Fibroblast of mammary gland (primary cell): ENCODE measurements around the gene RGS1.

ENCODE experiments used
- DNase-seq: peaks from one replicate; pipeline ENCODE4 v3.0.0-alpha.2; 2010; ENCODE audit warnings: low read depth
- H3K4me3 ChIP-seq: 2 replicates; pipeline ENCODE4 v1.5.1; 2011; ENCODE audit warnings: low read depth, mild to moderate bottlenecking, low read length, moderate library complexity; ENCODE audit not compliant: control insufficient read depth
- CTCF ChIP-seq: conservative IDR thresholded peaks from 2 replicates; pipeline ENCODE4 v1.5.1; 2011; ENCODE audit warnings: low read depth, low read length, inconsistent platforms; ENCODE audit not compliant: control insufficient read depth, insufficient read depth

The RGS1 gene

DNA sequence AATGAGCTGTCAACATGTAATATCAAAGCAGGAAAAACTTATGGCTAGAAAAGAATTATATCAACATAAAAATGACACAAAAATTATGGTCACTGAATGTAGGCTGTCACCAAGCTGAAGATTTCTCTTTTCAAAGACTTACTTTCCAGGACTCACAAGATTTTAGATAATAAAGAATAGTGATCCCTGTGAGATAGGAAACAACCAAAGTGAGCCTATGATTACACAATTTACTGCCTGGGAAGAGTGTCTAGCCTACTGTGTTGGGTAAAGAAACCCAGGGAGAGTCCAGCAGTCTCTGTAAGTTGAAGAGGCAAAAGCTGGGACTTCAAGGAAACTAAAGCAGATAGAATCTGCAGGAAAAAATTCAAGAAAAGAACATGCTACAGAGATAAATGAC, 20.2 kb upstream of the RGS1 start:
- no peak for TF ChIP-seq CTCF
- peak; percentile 19 for DNase-seq
- H3K4me3 ChIP-seq = no peak overlapping the region

DNA sequence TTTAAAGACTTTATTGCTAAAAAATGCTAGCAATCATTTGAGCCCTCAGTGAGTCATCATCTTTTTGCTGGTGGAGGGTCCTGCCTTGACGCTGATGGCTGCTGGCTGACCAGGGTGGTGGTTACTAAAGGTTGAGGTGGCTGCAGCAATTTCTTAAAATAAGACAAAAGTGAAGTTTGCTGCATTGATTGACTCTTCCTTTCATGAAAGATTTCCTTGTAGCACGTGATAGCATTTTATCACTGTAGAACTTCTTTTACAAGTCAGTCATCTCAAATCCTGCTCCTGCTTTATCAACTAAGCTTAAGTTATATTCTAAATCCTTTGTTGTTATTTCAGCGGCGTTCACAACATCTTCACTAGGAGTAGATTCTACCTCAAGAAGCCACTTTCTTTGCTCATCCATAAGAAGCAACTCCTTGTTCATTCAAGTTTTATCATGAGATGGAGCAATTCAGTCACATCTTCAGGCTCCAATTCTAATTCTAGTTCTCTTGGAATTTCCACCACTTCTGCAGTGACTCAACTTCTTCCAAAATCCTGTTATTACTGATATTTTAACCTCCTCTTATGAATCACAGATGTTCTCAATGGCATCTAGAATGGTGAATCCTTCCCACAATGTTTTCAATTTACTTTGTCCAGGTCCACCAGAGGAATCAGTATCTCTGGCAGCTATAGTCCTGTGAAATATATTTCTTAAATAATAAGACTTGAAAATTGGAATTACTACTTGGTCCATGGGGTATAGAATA, 17.6 kb upstream of the RGS1 start:
- H3K4me3 ChIP-seq = peak overlapping the region; percentile 18
- DNase-seq = peak; percentile 85
- TF ChIP-seq CTCF = no peak

- peak overlapping the region; percentile 18 for H3K4me3 ChIP-seq
- peak; percentile 99 for DNase-seq
- TF ChIP-seq CTCF = no peak
Observed at GRCh38 chr1:192559115-192560006, 16.2 kb upstream of the RGS1 start.

GRCh38 chr1:192561301-192561700, 14.3 kb upstream of the RGS1 start:
- DNase-seq = no peak
- H3K4me3 ChIP-seq = no peak overlapping the region
- no peak for TF ChIP-seq CTCF

- TF ChIP-seq CTCF = no peak
- H3K4me3 ChIP-seq = no peak overlapping the region
- no peak for DNase-seq
Observed at GRCh38 chr1:192563129-192563528, 12.4 kb upstream of the RGS1 start.

DNA sequence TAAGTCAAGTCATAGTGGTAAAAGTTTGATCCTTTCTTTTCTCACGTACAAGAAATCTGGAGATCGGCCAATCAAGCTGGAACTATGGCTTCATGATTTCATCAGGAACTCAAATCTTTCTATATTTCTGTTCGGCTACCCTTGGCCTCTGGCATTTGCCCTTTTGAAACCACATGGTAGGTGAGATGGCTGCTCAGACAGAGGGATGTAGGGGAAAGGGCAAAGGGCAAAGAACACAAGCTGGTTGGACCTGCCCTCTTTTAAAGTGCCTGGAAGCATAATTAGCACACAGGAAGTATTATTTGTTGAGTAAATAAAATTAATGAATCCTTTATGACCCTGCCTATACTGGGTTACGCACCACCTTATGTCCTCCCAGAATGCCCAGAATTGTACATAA, 11.5 kb upstream of the RGS1 start:
- no peak for TF ChIP-seq CTCF
- no peak for DNase-seq
- no peak overlapping the region for H3K4me3 ChIP-seq
